IMR-90 (cell line): Measurements from ENCODE around the gene PPM1D. TPM values are rescaled to one million over a fixed set of nuclear protein-coding genes. Genes with fewer than 3 reads are reported as not detected.
A peak's percentile ranks its signal among the peaks of the same experiment; 100 is the strongest.

Experiments used
- ATAC-seq: fragments of 200-7000 bp; cut with Tn5 transposase; 2 replicates; pipeline ENCODE4 v1.9.1; 2020; ENCODE audit warnings: low read depth, mild to moderate bottlenecking, moderate library complexity
- BruUV-seq: library from RNA; stranded (reverse); fragments of 400-500 nt; replicated peaks from 2 replicates; lab custom pipeline; 2021; lab: Mats Ljungman, UMichigan
- CTCF ChIA-PET: fragments of 300-600 bp; formaldehyde crosslinking; extraction: SDS; loops from one replicate; lab custom pipeline; 2021; ENCODE audit warnings: antibody characterized with exemption; lab: Yijun Ruan, JAX
- POLR2A ChIA-PET: fragments of 300-600 bp; sonication (Branson Sonifier 250); formaldehyde crosslinking; loops from one replicate; lab custom pipeline; 2022; ENCODE audit warnings: antibody characterized with exemption; ENCODE audit not compliant: unreplicated experiment; lab: Charles Lee
- DNase-seq: peaks from one replicate; pipeline ENCODE4 v3.0.0; 2013
- H2AFZ ChIP-seq: replicated peaks from 2 replicates; pipeline ENCODE3; 2013; ENCODE audit warnings: low read length, mild to moderate bottlenecking; ENCODE audit not compliant: poor library complexity
- H2AK5ac ChIP-seq: 2 replicates; pipeline ENCODE4 v1.6.1; 2013; ENCODE audit warnings: low read depth, low read length, inconsistent platforms
- H2AK9ac ChIP-seq: replicated peaks from 2 replicates; pipeline ENCODE3; 2013; ENCODE audit warnings: mild to moderate bottlenecking, low read depth, low read length, moderate library complexity; ENCODE audit not compliant: poor library complexity
- H2BK120ac ChIP-seq: 2 replicates; pipeline ENCODE4 v1.6.1; 2013; ENCODE audit warnings: low read depth, low read length, inconsistent platforms
- H2BK15ac ChIP-seq: 3 replicates; pipeline ENCODE4 v1.6.1; 2013; ENCODE audit warnings: low read depth, low read length, inconsistent platforms
- H2BK20ac ChIP-seq: 2 replicates; pipeline ENCODE4 v1.6.1; 2013; ENCODE audit warnings: low read depth, mild to moderate bottlenecking, inconsistent platforms, low read length, moderate library complexity
- H2BK5ac ChIP-seq: 2 replicates; pipeline ENCODE4 v1.6.1; 2013; ENCODE audit warnings: mild to moderate bottlenecking, low read depth, low read length, inconsistent platforms; ENCODE audit not compliant: poor library complexity, severe bottlenecking
- H3K14ac ChIP-seq: replicated peaks from 2 replicates; pipeline ENCODE4 v1.6.1; 2013; ENCODE audit warnings: low read depth, low read length, inconsistent platforms
- H3K18ac ChIP-seq: 2 replicates; pipeline ENCODE4 v1.6.1; 2013; ENCODE audit warnings: low read depth, low read length, control low read depth
- H3K23ac ChIP-seq: 2 replicates; pipeline ENCODE4 v1.6.1; 2013; ENCODE audit warnings: low read depth, low read length, inconsistent platforms
- H3K27ac ChIP-seq: 2 replicates; pipeline ENCODE4 v1.5.1; 2013; ENCODE audit warnings: mild to moderate bottlenecking, control low read depth, low read length; ENCODE audit not compliant: insufficient read depth
- H3K27me3 ChIP-seq: 2 replicates; pipeline ENCODE4 v1.6.1; 2013; ENCODE audit warnings: low read length; ENCODE audit not compliant: control insufficient read depth, insufficient read depth
- H3K36me3 ChIP-seq: 2 replicates; pipeline ENCODE4 v1.6.1; 2013; ENCODE audit warnings: low read length, mixed read lengths; ENCODE audit not compliant: control insufficient read depth, insufficient read depth
- H3K4ac ChIP-seq: 2 replicates; pipeline ENCODE4 v1.6.1; 2013; ENCODE audit warnings: low read depth, low read length, inconsistent platforms
- H3K4me1 ChIP-seq: 2 replicates; pipeline ENCODE4 v1.6.1; 2013; ENCODE audit warnings: low read length, mixed read lengths; ENCODE audit not compliant: control insufficient read depth, insufficient read depth
- H3K4me2 ChIP-seq: 2 replicates; pipeline ENCODE4 v1.6.1; 2013; ENCODE audit warnings: low read depth, mild to moderate bottlenecking, control low read depth, low read length, moderate library complexity
- H3K4me3 ChIP-seq: 2 replicates; pipeline ENCODE4 v1.5.1; 2013; ENCODE audit warnings: low read depth, mild to moderate bottlenecking, control low read depth, low read length, moderate library complexity; ENCODE audit not compliant: insufficient read depth
- H3K56ac ChIP-seq: 2 replicates; pipeline ENCODE4 v1.6.1; 2013; ENCODE audit warnings: low read length, inconsistent platforms; ENCODE audit not compliant: insufficient read depth; ENCODE audit errors: extremely low read depth
- H3K79me1 ChIP-seq, 2 experiments: 2 replicates each; pipeline ENCODE4 v1.6.1; 2013; ENCODE audit warnings: low read length in 2 of 2, inconsistent platforms in 1 of 2, low read depth in 1 of 2
- H3K9ac ChIP-seq: 2 replicates; pipeline ENCODE4 v1.6.1; 2013; ENCODE audit warnings: low read depth, low read length, control low read depth
- H3K9me1 ChIP-seq: 2 replicates; pipeline ENCODE4 v1.6.1; 2013; ENCODE audit warnings: low read length, inconsistent platforms; ENCODE audit not compliant: insufficient read depth
- H3K9me3 ChIP-seq: 2 replicates; pipeline ENCODE4 v1.6.1; 2013; ENCODE audit warnings: low read length; ENCODE audit not compliant: control insufficient read depth, insufficient read depth
- H4K20me1 ChIP-seq: 2 replicates; pipeline ENCODE4 v1.6.1; 2013; ENCODE audit warnings: low read length, inconsistent platforms; ENCODE audit not compliant: insufficient read depth
- H4K5ac ChIP-seq: 2 replicates; pipeline ENCODE4 v1.6.1; 2013; ENCODE audit warnings: mild to moderate bottlenecking, low read depth, low read length, control low read depth
- H4K8ac ChIP-seq, 2 experiments: 2 replicates each; pipeline ENCODE4 v1.6.1; 2013; ENCODE audit warnings: low read depth in 2 of 2, low read length in 2 of 2, control low read depth in 1 of 2, inconsistent platforms in 1 of 2
- H4K91ac ChIP-seq: 2 replicates; pipeline ENCODE4 v1.6.1; 2013; ENCODE audit warnings: low read depth, low read length, inconsistent platforms; ENCODE audit not compliant: insufficient read depth
- BHLHE40 ChIP-seq: fragments of 150-350 bp; IDR thresholded peaks from 2 replicates; pipeline ENCODE4 v1.6.1; 2016; ENCODE audit warnings: mild to moderate bottlenecking, low read depth, low read length
- CTCF ChIP-seq: conservative IDR thresholded peaks from 2 replicates; pipeline ENCODE4 v1.5.1; 2012; ENCODE audit warnings: mild to moderate bottlenecking, low read depth, low read length, improper control_type of control experiment
- RAD21 ChIP-seq: IDR thresholded peaks from 2 replicates; pipeline ENCODE4 v1.6.1; 2012; ENCODE audit warnings: low read length, improper control_type of control experiment
- RCOR1 ChIP-seq: IDR thresholded peaks from 2 replicates; pipeline ENCODE4 v1.6.1; 2012; ENCODE audit warnings: mild to moderate bottlenecking, low read length, improper control_type of control experiment; ENCODE audit not compliant: insufficient replicate concordance
- SMC3 ChIP-seq: fragments of 150-350 bp; IDR thresholded peaks from 2 replicates; pipeline ENCODE4 v1.6.1; 2016; ENCODE audit warnings: low read depth, mild to moderate bottlenecking, antibody characterized with exemption, low read length, moderate library complexity
- WGBS, 2 experiments: methylation state at CpG; one replicate each; pipeline versions ENCODE4 v1.1.5 to v1.1.7; 2013; ENCODE audit warnings: missing lambda C conversion rate in 2 of 2; ENCODE audit not compliant: insufficient read length in 1 of 2; ENCODE audit errors: extremely low coverage in 2 of 2; 5-methylcytosine and 5-hydroxymethylcytosine counted together
- dilution Hi-C: fragments of 300-500 bp; cut with HindIII; formaldehyde crosslinking; loops from one replicate; pipeline ENCODE4 v1.14.3; 2018; ENCODE audit warnings: low sequenced_read_pairs; ENCODE audit not compliant: unreplicated experiment
- in situ Hi-C: fragments of 300-500 bp; cut with MboI; formaldehyde crosslinking; loops from 3 replicates; pipeline ENCODE4 v1.14.3; 2019; ENCODE audit warnings: low sequenced_read_pairs, inconsistent platforms, mixed read lengths
- intact Hi-C: fragments of 100-400 bp; cut with micrococcal nuclease; formaldehyde crosslinking; loops from 2 replicates; pipeline ENCODE4 v1.10.0; 2022
- polyA plus RNA-seq, 3 experiments: library from polyadenylated mRNA; depleted of rRNA; stranded (reverse); fragments of >200 nt; gene quantifications; 2 replicates each; pipeline ENCODE4 v1.2.3, GENCODE V29; 2012; ENCODE audit warnings: low replicate concordance in 1 of 3
- total RNA-seq: library from RNA; depleted of rRNA; stranded (reverse); fragments of >200 nt; gene quantifications from 2 replicates; pipeline ENCODE4 v1.2.3, GENCODE V29; 2012

The PPM1D gene
- total and polyA plus RNA-seq, 2 of the 4 experiments (the other 2 are of a cell fraction) = 5.5 to 16.1 TPM

- Histone ChIP-seq H4K8ac (no peak overlapping the region), H3K14ac (no peak overlapping the region), H2BK20ac (no peak overlapping the region), H2BK15ac (no peak overlapping the region), H2BK5ac (no peak overlapping the region), H4K5ac (no peak overlapping the region), H3K18ac (no peak overlapping the region), H3K56ac (no peak overlapping the region), H3K27me3 (no peaks in the 10 kb centered on the region), H2AK9ac (no peak overlapping the region), H3K4ac (no peak overlapping the region), H4K91ac (no peak overlapping the region), H3K9me1 (no peaks in the 10 kb centered on the region; the same call in 1 of the 2 replicates), H3K79me1 (peaks cover 20 to 57% of the 10 kb centered on the region in 2 experiments), H2BK120ac (no peak overlapping the region), H4K20me1 (peaks cover 26% of the 10 kb centered on the region; the same call in 1 of the 2 replicates), H3K27ac (no peak overlapping the region), H3K4me3 (no peak overlapping the region), H3K4me1 (peaks cover 2% of the 10 kb centered on the region; the same call in 1 of the 2 replicates), H3K23ac (no peak overlapping the region), H3K9ac (no peak overlapping the region), H2AFZ (no peak overlapping the region), H3K36me3 (peaks cover 11% of the 10 kb centered on the region), H3K9me3 (no peaks in the 10 kb centered on the region), H2AK5ac (no peak overlapping the region), H3K4me2 (no peak overlapping the region)
- TF ChIP-seq BHLHE40 (no peak), SMC3 (peak; percentile 21; the same call in 1 of the 2 replicates), CTCF (peak; percentile 52), RCOR1 (no peak), RAD21 (peak; percentile 63)
- no CpG with 5 or more reads among the region's 1 CpG for WGBS, 2 experiments
- in situ Hi-C loops (loop anchor here (25.0 kb wide), 1 partner anchor 505 kb away; the partner anchor contains the start of gene CA4), dilution Hi-C loops (no loop called here), intact Hi-C loops (no loop called here)
- BruUV-seq = no TSS peak
- ChIA-PET CTCF (interaction anchor here (0.7 kb wide), 1 partner anchor 565 kb away, joined by 3 read pairs; no protein-coding TSS in a partner anchor), POLR2A (no interaction called here)
- ATAC-seq (peak; percentile 82), DNase-seq (peak; percentile 85)
These were observed 41.8 kb downstream of the PPM1D start for GRCh38 chr17:60641810-60642220.
